HepG2 (cell line): Measurements from ENCODE around the gene MYADML2. TPM values are rescaled to one million over a fixed set of nuclear protein-coding genes. Genes with fewer than 3 reads are reported as not detected.

ENCODE experiments used
- ARID4A ChIP-seq: sonication (generic); formaldehyde crosslinking; IDR thresholded peaks from 2 replicates; pipeline ENCODE4 v1.5.0; 2020; ENCODE audit warnings: mild to moderate bottlenecking, missing genetic modification reagents, borderline replicate concordance
- CAMTA2 ChIP-seq: sonication (generic); formaldehyde crosslinking; IDR thresholded peaks from 2 replicates; pipeline ENCODE4 v1.4.0; 2020; ENCODE audit warnings: mild to moderate bottlenecking, missing genetic modification reagents, borderline replicate concordance
- FOXP1 ChIP-seq, 2 experiments: fragments of 450-650 bp in 1 of 2; IDR thresholded peaks; 2 replicates each; pipeline ENCODE4 v1.6.1; 2017 to 2018; ENCODE audit warnings: antibody characterized with exemption in 1 of 2
- KAT7 ChIP-seq: IDR thresholded peaks from 2 replicates; pipeline ENCODE4 v1.6.1; 2018; ENCODE audit warnings: borderline replicate concordance, missing compliant biosample characterization
- MBNL3 ChIP-seq: fragments of 250-450 bp; sonication (Bioruptor Pico); conservative IDR thresholded peaks from 2 replicates; pipeline ENCODE4 v1.8.0; 2022; ENCODE audit warnings: mild to moderate bottlenecking, inconsistent platforms
- NONO ChIP-seq, 2 experiments: fragments of 450-650 bp in 1 of 2; sonication (generic) in 1 of 2; formaldehyde crosslinking in 1 of 2; IDR thresholded peaks in 1 of 2; conservative IDR thresholded peaks in 1 of 2; 2 replicates each; pipeline versions ENCODE4 v1.6.1 to v1.8.0; 2017 to 2022; ENCODE audit warnings: mild to moderate bottlenecking in 1 of 2, missing genetic modification reagents in 1 of 2, moderate library complexity in 1 of 2
- RARA ChIP-seq: IDR thresholded peaks from 2 replicates; pipeline ENCODE4 v1.6.1; 2016; ENCODE audit warnings: missing genetic modification reagents, missing compliant biosample characterization
- RXRA ChIP-seq: sonication (generic); formaldehyde crosslinking; IDR thresholded peaks from 2 replicates; pipeline ENCODE4 v1.5.1; 2020; ENCODE audit warnings: missing genetic modification reagents
- ZBTB40 ChIP-seq, 2 experiments: fragments of 450-650 bp in 1 of 2; sonication (generic) in 1 of 2; formaldehyde crosslinking in 1 of 2; IDR thresholded peaks; 2 replicates each; pipeline versions ENCODE4 v1.6.1 to v1.8.0; 2016 to 2022; ENCODE audit warnings: antibody characterized with exemption in 1 of 2, mild to moderate bottlenecking in 1 of 2, missing genetic modification reagents in 1 of 2
- ZKSCAN1 ChIP-seq: fragments of 150-350 bp; IDR thresholded peaks from 2 replicates; pipeline ENCODE4 v1.6.1; 2014; ENCODE audit warnings: low read length
- ZNF761 ChIP-seq: sonication (generic); formaldehyde crosslinking; conservative IDR thresholded peaks from 2 replicates; pipeline ENCODE4 v1.4.0; 2020; ENCODE audit warnings: mild to moderate bottlenecking, missing genetic modification reagents
- ZNF770 ChIP-seq: sonication (generic); formaldehyde crosslinking; IDR thresholded peaks from 2 replicates; pipeline ENCODE4 v1.5.0; 2020; ENCODE audit warnings: mild to moderate bottlenecking, missing genetic modification reagents
- ZNF792 ChIP-seq: IDR thresholded peaks from 2 replicates; pipeline ENCODE4 v1.6.1; 2016
- polyA plus RNA-seq, 8 experiments: library from polyadenylated mRNA; depleted of rRNA in 3 of 8; stranded (reverse) in 7 of 8; unstranded in 1 of 8; fragments of >200 nt; fragmentation: Illumina TruSeq in 4 of 8; extraction: Trizol in 4 of 8; gene quantifications; 2 replicates each; pipeline versions ENCODE4 v1.2.1 to v1.2.3, GENCODE V29; 2011 to 2016; ENCODE audit warnings: low read depth in 4 of 8, missing spikeins in 1 of 8, mixed read lengths in 1 of 8; ENCODE audit not compliant: insufficient read depth in 1 of 8
- total RNA-seq, 5 experiments: library from RNA; depleted of rRNA; stranded (reverse); fragments of >200 nt; fragmentation: Illumina TruSeq; extraction: Trizol; gene quantifications; 2 replicates each; pipeline ENCODE4 v1.2.3, GENCODE V29; 2016; ENCODE audit warnings: low read depth in 1 of 5

The MYADML2 gene
- total and polyA plus RNA-seq, 2 of the 13 experiments (the other 11 are each of a cell fraction or from before 2014, with no cell fraction given): not detected

GRCh38 chr17:81977211-81977808 lies 30.3 kb upstream of the MYADML2 start, which contains the start of gene ASPSCR1 (continued):
- TF ChIP-seq ARID4A (CRISPR knock-in tag): peak; percentile 87; the same call in 1 of the 2 replicates
- peak; percentile 61; the same call in 1 of the 2 replicates for TF ChIP-seq ZNF761 (CRISPR knock-in tag)
- peak; percentile 99 for TF ChIP-seq ZBTB40 (IDR thresholded peaks at IDR 0.05)
- TF ChIP-seq ZBTB40 (CRISPR knock-in tag; IDR thresholded peaks at IDR 0.05): peak; percentile 99
- TF ChIP-seq ZNF792 (CRISPR knock-in tag): 0 out of 2 replicates have a peak, but pooled peaks have one; percentile 33
- no peak; the same call in 1 of the 2 replicates for TF ChIP-seq KAT7 (CRISPR knock-in tag)
- TF ChIP-seq ZNF770 (CRISPR knock-in tag): no peak
- TF ChIP-seq MBNL3 (CRISPR knock-in tag): no peak
- TF ChIP-seq CAMTA2 (CRISPR knock-in tag): peak; percentile 98
- TF ChIP-seq RARA (CRISPR knock-in tag): no peak
- TF ChIP-seq RXRA (CRISPR knock-in tag): no peak; the same call in 1 of the 2 replicates
- no peak for TF ChIP-seq FOXP1 (IDR thresholded peaks at IDR 0.05)
- TF ChIP-seq FOXP1 (CRISPR knock-in tag; IDR thresholded peaks at IDR 0.05): 0 out of 2 replicates have a peak, but pooled peaks have one; percentile 29
- TF ChIP-seq ZKSCAN1: peak; percentile 74; the same call in 1 of the 2 replicates
- no peak for TF ChIP-seq NONO (IDR thresholded peaks at IDR 0.05)
- TF ChIP-seq NONO (CRISPR knock-in tag; conservative IDR thresholded peaks at IDR 0.05): no peak
